Muscle of leg (tissue), 11 donors: ENCODE data around the gene G6PC2. TPM values are rescaled to one million over a fixed set of nuclear protein-coding genes. Genes with fewer than 3 reads are reported as not detected.
"Not testable (repeated sequence)": the region's sequence is repeated elsewhere in the genome, so short reads cannot be mapped to it uniquely, and the experiment has no call there.

Experiments
- DNase-seq: peaks from one replicate; pipeline ENCODE4 v3.0.0; 2013
- H3K27ac ChIP-seq: one replicate; pipeline ENCODE4 v1.5.1; 2013; ENCODE audit warnings: mild to moderate bottlenecking, low read length, control low read depth
- H3K27me3 ChIP-seq: one replicate; pipeline ENCODE4 v1.6.1; 2013; ENCODE audit warnings: low read length; ENCODE audit not compliant: control insufficient read depth, insufficient read depth
- H3K36me3 ChIP-seq: one replicate; pipeline ENCODE4 v1.6.1; 2013; ENCODE audit warnings: low read length; ENCODE audit not compliant: control insufficient read depth, insufficient read depth
- H3K4me1 ChIP-seq: one replicate; pipeline ENCODE4 v1.6.1; 2013; ENCODE audit warnings: low read length; ENCODE audit not compliant: control insufficient read depth, insufficient read depth
- H3K4me3 ChIP-seq: one replicate; pipeline ENCODE4 v1.5.1; 2013; ENCODE audit warnings: low read length, control low read depth
- H3K9me3 ChIP-seq: replicated peaks from 2 replicates; pipeline ENCODE4 v1.6.1; 2013; ENCODE audit warnings: low read depth, low read length; ENCODE audit not compliant: control insufficient read depth
- WGBS: methylation state at CpG from one replicate; pipeline ENCODE4 v1.1.5; 2013; ENCODE audit warnings: missing lambda C conversion rate; ENCODE audit not compliant: insufficient coverage; 5-methylcytosine and 5-hydroxymethylcytosine counted together
- polyA plus RNA-seq, 8 donors: library from polyadenylated mRNA; unstranded; fragments of 120-200 nt; gene quantifications; one replicate each; pipeline versions ENCODE4 v1.2.1 to v1.2.3, GENCODE V29; 2013; ENCODE audit warnings: inconsistent platforms in 1 of 8, low replicate concordance in 1 of 8; ENCODE audit not compliant: insufficient read length in 8 of 8, insufficient read depth in 1 of 8
- total RNA-seq: library from RNA; stranded (reverse); fragments of 120-200 nt; gene quantifications from one replicate; pipeline ENCODE4 v1.2.4, GENCODE V29; 2013

The G6PC2 gene
- total and polyA plus RNA-seq, 9 donors, result 0.04 TPM; not detected in 8

- WGBS, result 80% methylated on average over 1 of the region's 4 CpGs
- no peak overlapping the region for H3K4me3 ChIP-seq
- H3K27ac ChIP-seq, result no peak overlapping the region
- no peaks in the 10 kb centered on the region for H3K27me3 ChIP-seq
- no peaks in the 10 kb centered on the region for H3K36me3 ChIP-seq
- peak; percentile 40 for DNase-seq
- no peaks in the 10 kb centered on the region for H3K4me1 ChIP-seq
- no peaks in the 10 kb centered on the region for H3K9me3 ChIP-seq
Measured at GRCh38 chr2:168920504-168921157, 19.5 kb downstream of the G6PC2 start.

GRCh38 chr2:168926621-168927386 is 25.7 kb downstream of the G6PC2 start:
- Histone ChIP-seq H3K27me3 (no peaks in the 10 kb centered on the region), H3K9me3 (no peaks in the 10 kb centered on the region), H3K36me3 (no peaks in the 10 kb centered on the region), H3K4me3 (no peak overlapping the region), H3K27ac (no peak overlapping the region), H3K4me1 (no peaks in the 10 kb centered on the region)
- no peak for DNase-seq
- no CpG with 5 or more reads among the region's 3 CpGs for WGBS

GRCh38 chr2:168928113-168928831 is 27.2 kb downstream of the G6PC2 start:
- no peaks in the 10 kb centered on the region for H3K27me3 ChIP-seq
- no CpG with 5 or more reads among the region's 3 CpGs for WGBS
- no peaks in the 10 kb centered on the region for H3K4me1 ChIP-seq
- H3K36me3 ChIP-seq, result no peaks in the 10 kb centered on the region
- H3K9me3 ChIP-seq, result no peaks in the 10 kb centered on the region
- no peak overlapping the region for H3K27ac ChIP-seq
- DNase-seq, result no peak
- no peak overlapping the region for H3K4me3 ChIP-seq

- 29% methylated on average over 1 of the region's 3 CpGs for WGBS
- H3K27ac ChIP-seq, result no peak overlapping the region
- no peaks in the 10 kb centered on the region for H3K36me3 ChIP-seq
- H3K27me3 ChIP-seq, result no peaks in the 10 kb centered on the region
- H3K4me1 ChIP-seq, result no peaks in the 10 kb centered on the region
- H3K9me3 ChIP-seq, result no peaks in the 10 kb centered on the region
- no peak for DNase-seq
- no peak overlapping the region for H3K4me3 ChIP-seq
Measured at GRCh38 chr2:168929031-168929430, 27.9 kb downstream of the G6PC2 start.

GRCh38 chr2:168930242-168930641 is 29.2 kb downstream of the G6PC2 start:
- Histone ChIP-seq H3K27ac (no peak overlapping the region), H3K27me3 (no peaks in the 10 kb centered on the region), H3K4me3 (no peak overlapping the region), H3K36me3 (no peaks in the 10 kb centered on the region), H3K9me3 (no peaks in the 10 kb centered on the region), H3K4me1 (no peaks in the 10 kb centered on the region)
- DNase-seq, result no peak
- WGBS, result no CpG with 5 or more reads among the region's 1 CpG

- 100% methylated on average over 2 of the region's 4 CpGs for WGBS
- not testable (repeated sequence) for H3K4me1 ChIP-seq, H3K27ac ChIP-seq, H3K36me3 ChIP-seq, H3K27me3 ChIP-seq, H3K4me3 ChIP-seq, DNase-seq, H3K9me3 ChIP-seq
Measured at GRCh38 chr2:168932174-168932573, 31.1 kb downstream of the G6PC2 start.

GRCh38 chr2:168934826-168935225 is 33.7 kb downstream of the G6PC2 start:
- Histone ChIP-seq H3K4me1 (no peaks in the 10 kb centered on the region), H3K27me3 (no peaks in the 10 kb centered on the region), H3K9me3 (no peaks in the 10 kb centered on the region), H3K27ac (no peak overlapping the region), H3K4me3 (no peak overlapping the region), H3K36me3 (no peaks in the 10 kb centered on the region)
- WGBS, result 71% methylated on average over 1 of the region's 2 CpGs
- no peak for DNase-seq

- H3K36me3 ChIP-seq, result no peaks in the 10 kb centered on the region
- H3K4me1 ChIP-seq, result no peaks in the 10 kb centered on the region
- H3K27me3 ChIP-seq, result no peaks in the 10 kb centered on the region
- DNase-seq, result no peak
- H3K9me3 ChIP-seq, result no peaks in the 10 kb centered on the region
- no peak overlapping the region for H3K4me3 ChIP-seq
- H3K27ac ChIP-seq, result no peak overlapping the region
- WGBS, result 88% methylated on average over 3 of the region's 14 CpGs
Measured at GRCh38 chr2:168935810-168936581, 34.9 kb downstream of the G6PC2 start.

GRCh38 chr2:168939061-168939460 is 38.0 kb downstream of the G6PC2 start:
- H3K4me1 ChIP-seq, result no peaks in the 10 kb centered on the region
- no peaks in the 10 kb centered on the region for H3K27me3 ChIP-seq
- no peak for DNase-seq
- H3K27ac ChIP-seq, result no peak overlapping the region
- no peaks in the 10 kb centered on the region for H3K36me3 ChIP-seq
- no CpG with 5 or more reads among the region's 1 CpG for WGBS
- no peaks in the 10 kb centered on the region for H3K9me3 ChIP-seq
- no peak overlapping the region for H3K4me3 ChIP-seq

GRCh38 chr2:168939918-168940317 is 38.8 kb downstream of the G6PC2 start:
- DNase-seq, result no peak
- no CpG with 5 or more reads among the region's 4 CpGs for WGBS
- Histone ChIP-seq H3K9me3 (no peaks in the 10 kb centered on the region), H3K36me3 (no peaks in the 10 kb centered on the region), H3K4me3 (no peak overlapping the region), H3K4me1 (no peaks in the 10 kb centered on the region), H3K27ac (no peak overlapping the region), H3K27me3 (no peaks in the 10 kb centered on the region)
